Mammary epithelial cell (primary cell): ENCODE data around the gene SCYL1.

Experiments used
- CTCF ChIP-seq, 2 donors: IDR thresholded peaks in 1 of 2; conservative IDR thresholded peaks in 1 of 2; 2 replicates each; pipeline ENCODE4 v1.5.1; 2011 to 2012; ENCODE audit warnings: inconsistent platforms in 2 of 2, low read length in 2 of 2, mild to moderate bottlenecking in 2 of 2, control low read depth in 1 of 2, low read depth in 1 of 2; ENCODE audit not compliant: insufficient read depth in 1 of 2; ENCODE audit errors: extremely low read depth in 1 of 2
- EZH2 ChIP-seq: IDR thresholded peaks from 2 replicates; pipeline ENCODE4 v1.6.1; 2012; ENCODE audit warnings: low read length, inconsistent platforms, borderline replicate concordance

GRCh38 chr11:65553301-65554001, 28.6 kb downstream of the SCYL1 start:
- no peak for TF ChIP-seq CTCF (conservative IDR thresholded peaks at IDR 0.05 in 1 of 2, IDR thresholded peaks at IDR 0.05 in 1 of 2; ENCODE audit: extremely low read depth in 1 of 2, insufficient read depth in 1 of 2, low read depth in 1 of 2, low read length in 2 of 2)
- no peak for TF ChIP-seq EZH2
